Measurements from ENCODE around the gene EFNA1.

EFNA1 gene

GRCh38 chr1:155127105-155127966 is at the start of gene EFNA1:
EFNA1 (plus strand) TSS chr1:155127876; CDS start chr1:155127978, 102 bp downstream.
- in situ Hi-C loops (cut with HindIII; ENCODE audit: low pct_ligation_motif_present, low sequenced_read_pairs), result no loop called here
- Histone ChIP-seq H3K4me3 (ENCODE audit: low read depth, low read length) (peak within 1 kb of the TSS; percentile 44), H3K27me3 (replicated peaks) (peaks cover 28% of the 10 kb centered on the region), H3K27ac (no peak within 1 kb of the TSS), H3K36me3 (replicated peaks) (no peaks in the 10 kb centered on the region)
- no peak for TF ChIP-seq CTCF (IDR thresholded peaks at IDR 0.05; ENCODE audit: low read depth, low read length, missing control alignments)
- DNase-seq, result peak; percentile 41

GRCh38 chr1:155078469-155079209 is 49.0 kb upstream of the EFNA1 start, which contains the start of gene EFNA3:
EFNA3 (plus strand) TSS chr1:155078837; CDS start chr1:155078942, 105 bp downstream.
- in situ Hi-C loops (cut with HindIII; ENCODE audit: low pct_ligation_motif_present, low sequenced_read_pairs), result no loop called here
- Histone ChIP-seq H3K4me3 (ENCODE audit: low read depth, low read length) (peak within 1 kb of the TSS; percentile 42), H3K27ac (no peak within 1 kb of the TSS), H3K27me3 (replicated peaks) (peaks cover 44% of the 10 kb centered on the region), H3K36me3 (replicated peaks) (no peaks in the 10 kb centered on the region)
- DNase-seq, result no peak
- no peak for TF ChIP-seq CTCF (IDR thresholded peaks at IDR 0.05; ENCODE audit: low read depth, low read length, missing control alignments)

- H3K4me3 ChIP-seq (ENCODE audit: low read depth, low read length), result peak overlapping the region; percentile 42
- in situ Hi-C loops (cut with HindIII; ENCODE audit: low pct_ligation_motif_present, low sequenced_read_pairs), result no loop called here
These were observed 48.5 kb upstream of the EFNA1 start for GRCh38 chr1:155079210-155079486.

GRCh38 chr1:155079487-155080311 is 48.0 kb upstream of the EFNA1 start:
- H3K4me3 ChIP-seq (ENCODE audit: low read depth, low read length), result no peak overlapping the region

More at GRCh38 chr1:155079210-155079486, 48.5 kb upstream of the EFNA1 start:
- TF ChIP-seq CTCF (IDR thresholded peaks at IDR 0.05; ENCODE audit: low read depth, low read length, missing control alignments), result no peak
- DNase-seq, result no peak
- H3K27me3 ChIP-seq (replicated peaks), result peaks cover 44% of the 10 kb centered on the region
- no peaks in the 10 kb centered on the region for H3K36me3 ChIP-seq (replicated peaks)
- H3K27ac ChIP-seq, result no peak overlapping the region

More at GRCh38 chr1:155079487-155080311, 48.0 kb upstream of the EFNA1 start:
- Histone ChIP-seq H3K27ac (no peak overlapping the region), H3K36me3 (replicated peaks) (no peaks in the 10 kb centered on the region), H3K27me3 (replicated peaks) (peaks cover 44% of the 10 kb centered on the region)
- DNase-seq, result no peak
- in situ Hi-C loops (cut with HindIII; ENCODE audit: low pct_ligation_motif_present, low sequenced_read_pairs), result no loop called here
- TF ChIP-seq CTCF (IDR thresholded peaks at IDR 0.05; ENCODE audit: low read depth, low read length, missing control alignments), result no peak
